Upper lobe of left lung (tissue), 4 donors: Measurements from ENCODE around the gene HSD11B1L.

ENCODE experiments used
- CTCF ChIP-seq, 6 experiments: fragments of 450-650 bp in 4 of 6; fragments of 200-600 bp in 2 of 6; sonication (generic) in 2 of 6; IDR thresholded peaks; one replicate each; pipeline ENCODE4 v1.5.1; 2016 to 2019; ENCODE audit warnings: antibody characterized with exemption in 6 of 6
- POLR2A ChIP-seq, 4 donors: fragments of 450-650 bp; IDR thresholded peaks; one replicate each; pipeline ENCODE4 v1.5.1; 2016 to 2017; ENCODE audit warnings: antibody characterized with exemption in 4 of 4, mild to moderate bottlenecking in 2 of 4
- POLR2AphosphoS5 ChIP-seq, 2 donors: sonication (generic); formaldehyde crosslinking; IDR thresholded peaks; one replicate each; pipeline ENCODE4 v1.5.1; 2017; ENCODE audit warnings: antibody characterized with exemption in 2 of 2

GRCh38 chr19:5694956-5695648 lies 14.3 kb downstream of the HSD11B1L start:
- TF ChIP-seq POLR2A (IDR thresholded peaks at IDR 0.05) (no peak), POLR2AphosphoS5 (IDR thresholded peaks at IDR 0.05) (no peak), CTCF (IDR thresholded peaks at IDR 0.05) (no peak)
